ENCODE measurements around the gene TACC2. TPM values are rescaled to one million over a fixed set of nuclear protein-coding genes. Genes with fewer than 3 reads are reported as not detected.
A peak's percentile ranks its signal among the peaks of the same experiment; 100 is the strongest.

TACC2 gene
- total RNA-seq, result 36.2 to 60.7 TPM (median 56.6 TPM) in 3 replicates
- long read RNA-seq, transcript TACC2-205 (13 exons, 3,281 nt), result major isoform, 5 of 32 reads
- long read RNA-seq, partial matches to known transcripts, result 3 of 32 reads
- long read RNA-seq, other reads (novel, unspliced or antisense), result 24 of 32 reads

- no peak for DNase-seq (ENCODE audit: low spot score)
- H3K4me3 Mint-ChIP-seq (ENCODE audit: unreplicated experiment), result no peak within 1 kb of the TSS
- no peak for TF ChIP-seq CTCF (IDR thresholded peaks at IDR 0.05)
- H3K36me3 Mint-ChIP-seq (ENCODE audit: low read depth), result peaks cover 4% of the 10 kb centered on the region
- peaks cover 12% of the 10 kb centered on the region for H3K9me3 Mint-ChIP-seq (ENCODE audit: low read depth)
- peaks cover 6% of the 10 kb centered on the region for H3K4me1 Mint-ChIP-seq (ENCODE audit: low read depth)
- H3K27me3 Mint-ChIP-seq (ENCODE audit: low read depth), result no peaks in the 10 kb centered on the region
- H3K27ac Mint-ChIP-seq (ENCODE audit: unreplicated experiment), result no peak within 1 kb of the TSS
These were observed at the start of gene TACC2 for GRCh38 chr10:121988361-121989324. TSS of gene TACC2 (plus strand) at chr10:121989163. CDS start at chr10:122021982, 32,819 bp downstream.

- no peak overlapping the region for H3K27ac Mint-ChIP-seq (ENCODE audit: unreplicated experiment)
- H3K36me3 Mint-ChIP-seq (ENCODE audit: low read depth), result no peaks in the 10 kb centered on the region
- no peaks in the 10 kb centered on the region for H3K27me3 Mint-ChIP-seq (ENCODE audit: low read depth)
- H3K4me3 Mint-ChIP-seq (ENCODE audit: unreplicated experiment), result no peak overlapping the region
- DNase-seq (ENCODE audit: low spot score), result no peak
- no peaks in the 10 kb centered on the region for H3K9me3 Mint-ChIP-seq (ENCODE audit: low read depth)
- no peak for TF ChIP-seq CTCF (IDR thresholded peaks at IDR 0.05)
- peaks cover 12% of the 10 kb centered on the region for H3K4me1 Mint-ChIP-seq (ENCODE audit: low read depth)
These were observed 47.4 kb upstream of the TACC2 start for GRCh38 chr10:121941532-121941931.

- DNase-seq (ENCODE audit: low spot score), result no peak
- Mint-ChIP-seq H3K27me3 (ENCODE audit: low read depth) (no peaks in the 10 kb centered on the region), H3K36me3 (ENCODE audit: low read depth) (no peaks in the 10 kb centered on the region), H3K4me3 (ENCODE audit: unreplicated experiment) (no peak overlapping the region), H3K4me1 (ENCODE audit: low read depth) (peaks cover 12% of the 10 kb centered on the region), H3K9me3 (ENCODE audit: low read depth) (no peaks in the 10 kb centered on the region), H3K27ac (ENCODE audit: unreplicated experiment) (peak overlapping the region; percentile 74)
- no peak for TF ChIP-seq CTCF (IDR thresholded peaks at IDR 0.05)
These were observed 46.1 kb upstream of the TACC2 start for GRCh38 chr10:121942749-121943416.

GRCh38 chr10:121947343-121948330 is 41.3 kb upstream of the TACC2 start:
- Mint-ChIP-seq H3K36me3 (ENCODE audit: low read depth) (peaks cover 2% of the 10 kb centered on the region), H3K27ac (ENCODE audit: unreplicated experiment) (no peak overlapping the region), H3K4me1 (ENCODE audit: low read depth) (peaks cover 18% of the 10 kb centered on the region), H3K9me3 (ENCODE audit: low read depth) (no peaks in the 10 kb centered on the region), H3K27me3 (ENCODE audit: low read depth) (no peaks in the 10 kb centered on the region), H3K4me3 (ENCODE audit: unreplicated experiment) (no peak overlapping the region)
- no peak for TF ChIP-seq CTCF (IDR thresholded peaks at IDR 0.05)
- no peak for DNase-seq (ENCODE audit: low spot score)

All from chondrocyte (in vitro differentiated cells).